Measurements from ENCODE around the gene RPIA.

The RPIA gene

DNA sequence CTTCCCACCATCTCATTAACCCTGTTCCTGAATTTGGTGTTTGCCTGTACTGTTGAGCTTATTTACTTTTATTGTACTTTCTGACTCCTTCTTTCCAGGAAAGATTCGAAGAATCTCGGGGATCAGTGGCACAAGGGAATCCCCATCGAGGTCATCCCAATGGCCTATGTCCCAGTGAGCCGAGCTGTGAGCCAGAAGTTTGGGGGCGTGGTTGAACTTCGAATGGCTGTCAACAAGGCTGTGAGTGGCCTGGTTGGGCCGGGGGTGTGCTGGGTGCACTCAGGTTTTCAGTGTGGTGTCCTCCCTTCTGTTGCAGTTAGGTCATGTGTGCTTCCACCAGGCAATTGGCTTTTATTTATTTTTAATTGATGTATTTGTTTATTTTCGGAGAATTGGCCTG is 45.0 kb downstream of the RPIA start:
- H3K36me3 ChIP-seq (replicated peaks) = no peaks in the 10 kb centered on the region
- no peaks in the 10 kb centered on the region for H3K27me3 ChIP-seq (replicated peaks)
- no peak overlapping the region for H3K4me3 ChIP-seq (ENCODE audit: low read depth, low read length)
- H3K27ac ChIP-seq = no peak overlapping the region
- TF ChIP-seq, protein P1, sequence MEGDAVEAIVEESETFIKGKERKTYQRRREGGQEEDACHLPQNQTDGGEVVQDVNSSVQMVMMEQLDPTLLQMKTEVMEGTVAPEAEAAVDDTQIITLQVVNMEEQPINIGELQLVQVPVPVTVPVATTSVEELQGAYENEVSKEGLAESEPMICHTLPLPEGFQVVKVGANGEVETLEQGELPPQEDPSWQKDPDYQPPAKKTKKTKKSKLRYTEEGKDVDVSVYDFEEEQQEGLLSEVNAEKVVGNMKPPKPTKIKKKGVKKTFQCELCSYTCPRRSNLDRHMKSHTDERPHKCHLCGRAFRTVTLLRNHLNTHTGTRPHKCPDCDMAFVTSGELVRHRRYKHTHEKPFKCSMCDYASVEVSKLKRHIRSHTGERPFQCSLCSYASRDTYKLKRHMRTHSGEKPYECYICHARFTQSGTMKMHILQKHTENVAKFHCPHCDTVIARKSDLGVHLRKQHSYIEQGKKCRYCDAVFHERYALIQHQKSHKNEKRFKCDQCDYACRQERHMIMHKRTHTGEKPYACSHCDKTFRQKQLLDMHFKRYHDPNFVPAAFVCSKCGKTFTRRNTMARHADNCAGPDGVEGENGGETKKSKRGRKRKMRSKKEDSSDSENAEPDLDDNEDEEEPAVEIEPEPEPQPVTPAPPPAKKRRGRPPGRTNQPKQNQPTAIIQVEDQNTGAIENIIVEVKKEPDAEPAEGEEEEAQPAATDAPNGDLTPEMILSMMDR (IDR thresholded peaks at IDR 0.05; ENCODE audit: low read depth, low read length, missing control alignments) = no peak
- in situ Hi-C loops (cut with HindIII; ENCODE audit: low pct_ligation_motif_present, low sequenced_read_pairs) = no loop called here
- no peak for DNase-seq

DNA sequence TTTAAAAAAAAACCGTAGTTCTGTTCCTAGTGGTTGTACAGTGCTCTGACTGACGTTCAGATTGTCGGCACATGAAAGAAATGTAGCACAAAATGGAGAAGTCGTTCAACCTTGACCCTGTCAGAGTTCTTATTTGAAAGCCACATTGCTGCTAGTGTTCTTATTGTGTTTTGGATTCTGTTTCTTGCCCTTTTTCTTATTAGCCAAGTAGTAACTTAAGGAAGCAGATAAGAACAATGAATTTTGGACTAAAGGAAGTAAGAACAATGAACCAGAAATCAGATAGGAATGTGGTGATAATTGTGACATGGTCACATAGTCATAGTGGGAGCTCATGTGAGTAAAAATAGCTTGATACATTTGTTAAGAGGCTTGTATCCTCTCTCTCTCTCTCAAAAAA is 45.9 kb downstream of the RPIA start:
- no peaks in the 10 kb centered on the region for H3K36me3 ChIP-seq (replicated peaks)

DNA sequence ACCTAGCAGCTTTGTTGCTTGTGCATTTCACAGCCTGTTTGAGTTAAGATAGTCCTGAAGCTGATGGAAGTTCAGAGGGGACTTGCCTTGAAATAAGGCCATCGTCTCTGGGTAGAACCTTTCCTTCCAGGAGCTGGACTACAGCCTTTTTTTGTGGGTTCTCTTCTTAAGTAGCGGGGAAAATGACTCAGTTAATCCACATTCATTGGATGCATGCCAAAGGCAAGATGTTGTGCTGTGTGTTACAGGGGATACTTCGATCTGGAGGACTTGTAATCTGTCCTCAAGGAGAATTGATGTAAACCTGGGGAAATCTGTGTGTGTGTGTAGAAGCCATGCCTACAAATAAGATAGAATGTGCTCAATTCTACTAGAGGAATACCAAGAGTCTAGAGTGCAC is 46.8 kb downstream of the RPIA start:
- H3K27me3 ChIP-seq (replicated peaks) = no peaks in the 10 kb centered on the region
- no peak overlapping the region for H3K27ac ChIP-seq
- TF ChIP-seq, protein P1 (IDR thresholded peaks at IDR 0.05; ENCODE audit: low read depth, low read length, missing control alignments) = no peak
- H3K4me3 ChIP-seq (ENCODE audit: low read depth, low read length) = no peak overlapping the region
- no peaks in the 10 kb centered on the region for H3K36me3 ChIP-seq (replicated peaks)
- DNase-seq = peak; percentile 46
- in situ Hi-C loops (cut with HindIII; ENCODE audit: low pct_ligation_motif_present, low sequenced_read_pairs) = no loop called here

More for the DNA sequence above, 45.9 kb downstream of the RPIA start:
- Histone ChIP-seq H3K27ac (no peak overlapping the region), H3K4me3 (ENCODE audit: low read depth, low read length) (no peak overlapping the region), H3K27me3 (replicated peaks) (no peaks in the 10 kb centered on the region)
- no peak for DNase-seq
- in situ Hi-C loops (cut with HindIII; ENCODE audit: low pct_ligation_motif_present, low sequenced_read_pairs) = no loop called here
- TF ChIP-seq, protein P1 (IDR thresholded peaks at IDR 0.05; ENCODE audit: low read depth, low read length, missing control alignments) = no peak

DNA sequence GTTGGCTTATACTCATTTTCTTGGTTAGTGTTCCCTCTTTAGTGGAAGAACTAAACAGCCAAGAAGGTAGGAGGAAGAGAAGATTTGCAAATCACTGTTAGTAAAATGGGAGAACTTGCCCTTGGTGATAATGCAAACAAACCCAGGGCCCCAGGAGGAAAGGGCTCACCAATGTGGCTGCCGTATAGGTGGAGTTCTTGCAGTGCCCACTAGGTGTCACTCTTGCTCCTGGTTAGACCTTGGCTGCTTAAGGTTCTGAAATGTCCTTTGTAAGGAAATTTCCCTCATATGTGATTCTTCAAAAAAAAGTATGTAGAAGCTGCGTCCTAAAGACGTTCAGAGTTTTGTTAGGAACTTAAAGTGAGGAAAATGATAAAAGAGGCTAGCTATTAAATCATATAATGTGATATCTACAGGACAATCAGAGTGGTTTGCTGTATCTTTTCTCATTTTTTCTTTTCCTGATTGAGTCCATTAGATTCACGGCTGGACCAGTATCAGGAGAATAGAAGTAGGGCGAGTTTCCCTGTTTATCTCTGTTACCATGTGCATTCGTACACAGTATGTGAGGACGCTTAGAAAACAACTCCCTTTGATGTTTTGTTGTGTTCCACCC is 48.6 kb downstream of the RPIA start:
- Histone ChIP-seq H3K27me3 (replicated peaks) (no peaks in the 10 kb centered on the region), H3K4me3 (ENCODE audit: low read depth, low read length) (no peak overlapping the region), H3K36me3 (replicated peaks) (no peaks in the 10 kb centered on the region), H3K27ac (no peak overlapping the region)
- DNase-seq = peak; percentile 74
- TF ChIP-seq, protein P1 (IDR thresholded peaks at IDR 0.05; ENCODE audit: low read depth, low read length, missing control alignments) = peak; percentile 94
- in situ Hi-C loops (cut with HindIII; ENCODE audit: low pct_ligation_motif_present, low sequenced_read_pairs) = no loop called here

DNA sequence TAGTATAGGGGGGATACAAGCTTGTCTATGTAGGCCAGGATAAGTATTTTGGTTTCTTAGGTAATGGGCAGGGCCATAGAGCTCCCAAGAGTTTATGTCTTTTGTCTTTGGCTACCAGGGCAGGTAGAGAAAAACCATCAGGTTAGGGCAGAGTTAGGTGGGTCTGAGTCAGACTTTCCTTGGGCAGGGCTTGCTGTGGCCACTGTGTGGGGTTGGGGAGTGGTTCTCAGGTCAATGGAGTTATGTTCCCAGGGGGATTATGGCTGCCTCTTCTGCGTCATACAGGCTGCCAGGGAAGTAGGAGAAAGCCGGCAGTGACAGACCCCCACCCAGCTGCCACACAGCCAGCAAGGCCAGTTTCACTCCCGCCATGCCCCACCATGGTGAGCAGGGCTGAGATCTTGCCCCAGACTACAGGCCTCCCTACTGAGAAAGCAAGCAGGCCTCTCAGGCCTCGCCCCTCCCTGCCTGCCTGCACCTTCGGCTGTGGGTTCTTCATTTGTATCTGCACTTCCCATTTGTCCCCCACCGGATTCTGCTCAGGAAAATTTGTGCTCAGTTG is 55.5 kb downstream of the RPIA start:
- peaks cover 4% of the 10 kb centered on the region for H3K36me3 ChIP-seq (replicated peaks)
- no peak overlapping the region for H3K27ac ChIP-seq
- no peak for DNase-seq
- no peaks in the 10 kb centered on the region for H3K27me3 ChIP-seq (replicated peaks)
- no peak overlapping the region for H3K4me3 ChIP-seq (ENCODE audit: low read depth, low read length)
- TF ChIP-seq, protein P1 (IDR thresholded peaks at IDR 0.05; ENCODE audit: low read depth, low read length, missing control alignments) = no peak
- in situ Hi-C loops (cut with HindIII; ENCODE audit: low pct_ligation_motif_present, low sequenced_read_pairs) = no loop called here

DNA sequence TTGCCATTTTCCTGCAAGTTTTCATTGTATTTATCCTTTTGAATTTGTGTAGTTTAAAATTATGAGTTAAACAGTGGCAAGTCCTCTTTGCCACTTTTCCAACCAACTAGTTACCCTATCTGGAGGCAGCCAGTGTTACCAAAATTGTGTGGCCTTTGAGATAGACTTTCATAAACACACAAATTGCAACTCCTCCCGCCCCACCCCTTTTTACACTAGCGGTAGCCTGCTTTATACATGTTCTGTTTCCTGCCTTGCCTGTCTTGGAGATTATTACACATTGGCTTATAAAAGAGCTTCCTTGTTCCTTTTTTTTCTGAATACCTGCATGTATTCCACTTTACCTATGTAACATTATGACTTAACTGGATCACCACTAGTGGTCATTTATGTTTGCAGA is 56.5 kb downstream of the RPIA start:
- in situ Hi-C loops (cut with HindIII; ENCODE audit: low pct_ligation_motif_present, low sequenced_read_pairs) = no loop called here
- Histone ChIP-seq H3K4me3 (ENCODE audit: low read depth, low read length) (no peak overlapping the region), H3K27ac (no peak overlapping the region), H3K27me3 (replicated peaks) (no peaks in the 10 kb centered on the region), H3K36me3 (replicated peaks) (peaks cover 4% of the 10 kb centered on the region)
- TF ChIP-seq, protein P1 (IDR thresholded peaks at IDR 0.05; ENCODE audit: low read depth, low read length, missing control alignments) = no peak
- DNase-seq = no peak

Measured in brain microvascular endothelial cell (primary cell).